GM12878 (cell line): ENCODE measurements around the gene FAM114A2. TPM values are rescaled to one million over a fixed set of nuclear protein-coding genes. Genes with fewer than 3 reads are reported as not detected.

Experiments
- ATAC-seq: fragments of 200-7000 bp; cut with Tn5 transposase; 3 replicates; pipeline ENCODE4 v1.9.1; 2020; ENCODE audit warnings: mild to moderate bottlenecking, moderate library complexity
- BruUV-seq: library from RNA; stranded (reverse); fragments of 400-500 nt; replicated peaks from 2 replicates; lab custom pipeline; 2021; lab: Mats Ljungman, UMichigan
- CTCF ChIA-PET: fragments of 300-600 bp; sonication (Branson Sonifier 250); formaldehyde crosslinking; extraction: SDS; loops from one replicate; lab custom pipeline; 2021; ENCODE audit warnings: inconsistent platforms; lab: Yijun Ruan, JAX
- POLR2A ChIA-PET: fragments of 350-600 bp; formaldehyde crosslinking; extraction: SDS; loops from one replicate; lab custom pipeline; 2021; ENCODE audit warnings: inconsistent platforms; lab: Charles Lee
- RAD21 ChIA-PET: fragments of 300-600 bp; sonication (Branson Sonifier 250); formaldehyde crosslinking; loops from one replicate; lab custom pipeline; 2023; ENCODE audit warnings: antibody characterized with exemption; ENCODE audit not compliant: unreplicated experiment; lab: Charles Lee
- SMC1A ChIA-PET: fragments of 300-600 bp; sonication (Branson Sonifier 250); formaldehyde crosslinking; loops from one replicate; lab custom pipeline; 2023; ENCODE audit not compliant: unreplicated experiment, uncharacterized antibody; lab: Charles Lee
- DNase-seq: peaks from one replicate; pipeline ENCODE4 v3.0.0-alpha.2; 2011; ENCODE audit warnings: low read depth, low spot score
- FAIRE-seq: peaks from 3 replicates; lab custom pipeline; 2011; peaks lifted over from hg19 to GRCh38; lab: Jason Lieb, UNC
- H2AFZ ChIP-seq: 2 replicates; pipeline ENCODE4 v1.6.0; 2011; ENCODE audit warnings: low read depth, low read length, control low read depth; ENCODE audit not compliant: control insufficient read depth
- H3K27ac ChIP-seq: 2 replicates; pipeline ENCODE4 v1.5.1; 2011; ENCODE audit warnings: control low read depth; ENCODE audit not compliant: control insufficient read depth, insufficient read depth
- H3K27me3 ChIP-seq, 2 experiments: replicated peaks in 1 of 2; 2 replicates each; pipeline versions ENCODE4 v1.6.0 to v1.6.1; 2011; ENCODE audit warnings: low read length in 1 of 2; ENCODE audit not compliant: control insufficient read depth in 2 of 2, insufficient read depth in 2 of 2
- H3K36me3 ChIP-seq, 2 experiments: 2 replicates each; pipeline ENCODE4 v1.5.1; 2011; ENCODE audit warnings: low read length in 1 of 2; ENCODE audit not compliant: control insufficient read depth in 2 of 2, insufficient read depth in 2 of 2
- H3K4me1 ChIP-seq: 2 replicates; pipeline ENCODE4 v1.6.1; 2011; ENCODE audit warnings: mild to moderate bottlenecking, low read length, moderate library complexity, mixed read lengths; ENCODE audit not compliant: control insufficient read depth, insufficient read depth
- H3K4me2 ChIP-seq: 2 replicates; pipeline ENCODE4 v1.6.0; 2011; ENCODE audit warnings: control low read depth; ENCODE audit not compliant: control insufficient read depth, insufficient read depth
- H3K4me3 ChIP-seq: fragments of 200-600 bp; sonication (generic); 2 replicates; pipeline ENCODE4 v1.5.1; 2016
- H3K79me2 ChIP-seq: 2 replicates; pipeline ENCODE4 v1.6.0; 2011; ENCODE audit warnings: low read length; ENCODE audit not compliant: control insufficient read depth, insufficient read depth
- H3K9ac ChIP-seq: 2 replicates; pipeline ENCODE4 v1.8.0; 2011; ENCODE audit warnings: low read length, control low read depth, mixed read lengths; ENCODE audit not compliant: control insufficient read depth, insufficient read depth
- H3K9me3 ChIP-seq: replicated peaks from 3 replicates; pipeline ENCODE4 v1.5.1; 2011; ENCODE audit warnings: mild to moderate bottlenecking, low read length; ENCODE audit not compliant: control insufficient read depth, insufficient read depth
- H4K20me1 ChIP-seq: 2 replicates; pipeline ENCODE4 v1.6.0; 2011; ENCODE audit not compliant: control insufficient read depth, insufficient read depth
- BRCA1 ChIP-seq: IDR thresholded peaks from 2 replicates; pipeline ENCODE4 v1.6.1; 2011; ENCODE audit warnings: low read depth, low read length, improper control_type of control experiment
- NR2C2 ChIP-seq: IDR thresholded peaks from 2 replicates; pipeline ENCODE4 v1.6.1; 2011; ENCODE audit warnings: borderline replicate concordance, low read depth; ENCODE audit not compliant: control insufficient read depth, insufficient read length
- PBX3 ChIP-seq: IDR thresholded peaks from 2 replicates; pipeline ENCODE4 v1.6.1; 2011; ENCODE audit warnings: mild to moderate bottlenecking, low read depth, low read length, moderate library complexity; ENCODE audit not compliant: insufficient replicate concordance
- POLR2AphosphoS5 ChIP-seq: IDR thresholded peaks from 2 replicates; pipeline ENCODE4 v1.6.1; 2011; ENCODE audit warnings: mild to moderate bottlenecking, low read length, inconsistent platforms
- SP1 ChIP-seq: IDR thresholded peaks from one replicate; pipeline ENCODE4 v1.6.1; 2011; ENCODE audit warnings: low read depth, low read length
- STAT3 ChIP-seq: IDR thresholded peaks from 2 replicates; pipeline ENCODE4 v1.6.1; 2011; ENCODE audit warnings: low read depth, low read length, improper control_type of control experiment
- WRNIP1 ChIP-seq: IDR thresholded peaks from 2 replicates; pipeline ENCODE4 v1.6.1; 2011; ENCODE audit warnings: low read depth, low read length, improper control_type of control experiment, borderline replicate concordance
- WGBS: methylation state at CpG from one replicate; pipeline ENCODE4 v1.1.6; 2016; ENCODE audit warnings: low lambda C conversion rate; ENCODE audit not compliant: insufficient replicate concordance, insufficient coverage; ENCODE audit errors: missing lambda C conversion rate; 5-methylcytosine and 5-hydroxymethylcytosine counted together
- in situ Hi-C: fragments of 300-500 bp; cut with MboI; formaldehyde crosslinking; loops from 9 replicates; pipeline ENCODE4 v1.14.3; 2018; ENCODE audit warnings: mixed read lengths
- intact Hi-C: fragments of 100-400 bp; cut with micrococcal nuclease; formaldehyde crosslinking; loops from one replicate; pipeline ENCODE4 v1.14.2; 2022; ENCODE audit not compliant: unreplicated experiment
- polyA plus RNA-seq, 11 experiments: library from polyadenylated mRNA; depleted of rRNA in 4 of 11; unstranded in 6 of 11; stranded (reverse) in 5 of 11; fragments of >200 nt; fragmentation: Nextera tagmentation in 4 of 11; fragmentation: Illumina TruSeq in 1 of 11; extraction: Ambion mirVana in 4 of 11; extraction: Trizol in 1 of 11; gene quantifications; 1 replicate in 1 of 11; 2 replicates in 10 of 11; pipeline versions ENCODE4 v1.2.1 to v1.2.3, GENCODE V29; 2011 to 2016; ENCODE audit warnings: inconsistent platforms in 2 of 11, missing spikeins in 2 of 11, low read depth in 1 of 11
- total RNA-seq, 4 experiments: library from RNA; depleted of rRNA in 3 of 4; stranded (reverse); fragments of >200 nt in 3 of 4; fragmentation: Illumina TruSeq in 1 of 4; extraction: Trizol in 1 of 4; gene quantifications; 2 replicates each; pipeline versions ENCODE4 v1.2.1 to v1.2.3, GENCODE V29; 2013 to 2021
- TF ChIP-seq, protein P1 (sequence below): fragments of 450-650 bp; IDR thresholded peaks from 2 replicates; pipeline ENCODE4 v1.6.1; 2016; ENCODE audit warnings: mild to moderate bottlenecking

The FAM114A2 gene
- total and polyA plus RNA-seq, 10 of the 15 experiments (the other 5 are each of a cell fraction or from before 2014, with no cell fraction given): 16.8 to 32.8 (median 24.3) TPM

- no peak for DNase-seq
- Histone ChIP-seq H3K27ac (no peak overlapping the region), H3K9me3 (no peaks in the 10 kb centered on the region), H3K4me2 (no peak overlapping the region), H3K4me1 (no peaks in the 10 kb centered on the region), H2AFZ (no peak overlapping the region), H3K79me2 (no peaks in the 10 kb centered on the region), H4K20me1 (no peaks in the 10 kb centered on the region), H3K4me3 (no peak overlapping the region), H3K27me3 (no peaks in the 10 kb centered on the region; a peak in 1 of 4 replicates), H3K9ac (no peak overlapping the region), H3K36me3 (no peaks in the 10 kb centered on the region)
- peak; percentile 37 for ATAC-seq
- POLR2A ChIA-PET: no interaction called here
- RAD21 ChIA-PET: no interaction called here
- in situ Hi-C loops: no loop called here
- no peak for FAIRE-seq
- TF ChIP-seq BRCA1 (no peak), NR2C2 (no peak), SP1 (no peak), STAT3 (no peak), PBX3 (no peak), WRNIP1 (no peak), POLR2AphosphoS5 (no peak)
- TF ChIP-seq, protein P1, sequence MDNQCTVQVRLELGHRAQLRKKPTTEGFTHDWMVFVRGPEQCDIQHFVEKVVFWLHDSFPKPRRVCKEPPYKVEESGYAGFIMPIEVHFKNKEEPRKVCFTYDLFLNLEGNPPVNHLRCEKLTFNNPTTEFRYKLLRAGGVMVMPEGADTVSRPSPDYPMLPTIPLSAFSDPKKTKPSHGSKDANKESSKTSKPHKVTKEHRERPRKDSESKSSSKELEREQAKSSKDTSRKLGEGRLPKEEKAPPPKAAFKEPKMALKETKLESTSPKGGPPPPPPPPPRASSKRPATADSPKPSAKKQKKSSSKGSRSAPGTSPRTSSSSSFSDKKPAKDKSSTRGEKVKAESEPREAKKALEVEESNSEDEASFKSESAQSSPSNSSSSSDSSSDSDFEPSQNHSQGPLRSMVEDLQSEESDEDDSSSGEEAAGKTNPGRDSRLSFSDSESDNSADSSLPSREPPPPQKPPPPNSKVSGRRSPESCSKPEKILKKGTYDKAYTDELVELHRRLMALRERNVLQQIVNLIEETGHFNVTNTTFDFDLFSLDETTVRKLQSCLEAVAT: no peak
- SMC1A ChIA-PET: interaction anchor here (0.6 kb wide), 1 partner anchor 245 kb away, joined by 3 read pairs; no protein-coding TSS in a partner anchor
- CTCF ChIA-PET: interaction anchor here (1.3 to 1.6 kb wide), 2 partner anchors 9 to 15 kb away, joined by 3 to 6 read pairs; no protein-coding TSS in a partner anchor
- BruUV-seq: no TSS peak
- intact Hi-C loops: loop anchor here (10.0 kb wide), 1 partner anchor 816 kb away; no protein-coding TSS in a partner anchor
- 23% methylated on average over 10 of the region's 10 CpGs for WGBS
Measured at GRCh38 chr5:153960269-153961215, 78.2 kb downstream of the FAM114A2 start.
